ENCODE measurements around the gene UNC5B.

Gene UNC5B

DNA sequence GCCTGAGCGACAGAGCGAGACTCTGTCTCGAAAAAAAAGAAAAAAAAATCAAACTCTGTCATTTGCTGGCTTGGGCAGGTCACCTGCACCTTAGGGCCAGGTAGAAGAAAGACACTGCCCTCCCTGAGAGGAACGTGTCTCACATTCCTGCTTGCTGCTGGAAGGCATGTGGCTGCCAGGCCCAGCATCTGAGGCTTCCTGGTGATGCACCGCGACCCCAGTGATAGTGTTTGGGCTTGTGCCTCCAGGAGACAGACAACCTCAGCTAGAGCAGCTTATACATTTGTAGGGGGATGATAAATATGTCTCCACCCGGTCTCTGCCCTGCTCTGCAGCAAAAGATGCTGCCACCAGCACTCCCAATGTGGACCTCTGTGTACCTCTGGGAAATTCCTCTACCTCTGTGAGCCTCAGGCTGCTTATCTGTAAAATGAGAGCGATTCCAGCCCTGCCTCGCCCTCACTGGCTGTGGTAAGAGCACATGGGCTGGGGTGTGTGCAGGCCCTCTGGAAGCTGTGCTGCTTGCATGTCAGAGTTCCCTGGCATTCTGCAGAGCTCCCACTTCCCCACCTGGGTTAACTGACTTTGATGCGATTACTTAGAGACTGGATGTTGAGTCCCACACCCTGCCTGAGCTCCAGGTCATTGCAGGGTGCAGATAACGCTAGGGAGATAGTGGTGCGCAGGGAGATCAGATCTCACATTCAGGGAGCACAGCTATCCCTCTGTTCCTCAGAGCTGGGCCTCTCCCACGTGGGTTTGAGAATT is 126.5 kb downstream of the UNC5B start:
- H3K4me1 Mint-ChIP-seq = peaks cover 13% of the 10 kb centered on the region
- H3K4me3 Mint-ChIP-seq = no peak overlapping the region
- no peaks in the 10 kb centered on the region for H3K27me3 Mint-ChIP-seq
- no peak for ATAC-seq
- no peaks in the 10 kb centered on the region for H3K9me3 Mint-ChIP-seq
- peaks cover 31% of the 10 kb centered on the region for H3K36me3 Mint-ChIP-seq
- H3K27ac Mint-ChIP-seq = no peak overlapping the region

DNA sequence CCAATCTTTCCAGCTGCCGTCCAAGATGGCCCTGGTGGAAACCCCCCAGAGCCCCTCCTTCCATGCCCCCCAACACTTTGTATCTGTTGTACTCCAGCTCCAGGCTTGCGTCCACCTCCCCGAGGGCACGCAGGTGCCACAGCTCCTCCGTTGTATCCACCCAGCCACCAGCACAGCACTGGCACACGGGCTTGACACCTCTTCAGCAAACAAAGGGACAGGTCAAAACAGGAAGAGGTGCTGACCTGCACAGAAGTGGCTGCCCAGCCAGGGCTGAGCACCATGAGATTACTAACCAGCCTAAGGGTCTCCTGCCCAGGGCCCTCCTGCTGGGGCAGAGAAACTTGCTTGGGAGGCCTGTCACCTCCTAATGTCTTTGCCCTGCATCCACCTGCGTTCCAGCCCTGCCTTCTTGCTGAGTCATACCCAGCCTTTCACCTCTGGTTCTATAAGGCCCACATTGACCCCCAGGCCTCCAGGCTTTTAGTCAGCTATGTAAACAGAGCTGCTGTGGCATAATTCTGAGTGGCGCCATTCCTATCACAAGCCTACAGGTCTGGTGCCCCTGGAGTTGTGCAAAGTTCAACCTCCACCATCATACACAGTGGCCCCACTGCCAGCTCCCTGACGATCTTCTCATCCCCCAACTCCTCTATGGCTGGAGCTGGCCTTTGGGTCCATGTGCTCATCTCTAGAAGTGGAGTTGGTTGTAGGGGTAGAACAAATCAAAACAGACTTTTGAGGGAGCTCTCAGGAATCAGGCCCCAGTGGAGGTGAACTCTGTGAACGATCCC is 127.6 kb downstream of the UNC5B start:
- Mint-ChIP-seq H3K9me3 (no peaks in the 10 kb centered on the region), H3K27ac (peak overlapping the region; percentile 26), H3K4me3 (no peak overlapping the region), H3K4me1 (peaks cover 13% of the 10 kb centered on the region), H3K27me3 (no peaks in the 10 kb centered on the region), H3K36me3 (peaks cover 29% of the 10 kb centered on the region)
- no peak for ATAC-seq

DNA sequence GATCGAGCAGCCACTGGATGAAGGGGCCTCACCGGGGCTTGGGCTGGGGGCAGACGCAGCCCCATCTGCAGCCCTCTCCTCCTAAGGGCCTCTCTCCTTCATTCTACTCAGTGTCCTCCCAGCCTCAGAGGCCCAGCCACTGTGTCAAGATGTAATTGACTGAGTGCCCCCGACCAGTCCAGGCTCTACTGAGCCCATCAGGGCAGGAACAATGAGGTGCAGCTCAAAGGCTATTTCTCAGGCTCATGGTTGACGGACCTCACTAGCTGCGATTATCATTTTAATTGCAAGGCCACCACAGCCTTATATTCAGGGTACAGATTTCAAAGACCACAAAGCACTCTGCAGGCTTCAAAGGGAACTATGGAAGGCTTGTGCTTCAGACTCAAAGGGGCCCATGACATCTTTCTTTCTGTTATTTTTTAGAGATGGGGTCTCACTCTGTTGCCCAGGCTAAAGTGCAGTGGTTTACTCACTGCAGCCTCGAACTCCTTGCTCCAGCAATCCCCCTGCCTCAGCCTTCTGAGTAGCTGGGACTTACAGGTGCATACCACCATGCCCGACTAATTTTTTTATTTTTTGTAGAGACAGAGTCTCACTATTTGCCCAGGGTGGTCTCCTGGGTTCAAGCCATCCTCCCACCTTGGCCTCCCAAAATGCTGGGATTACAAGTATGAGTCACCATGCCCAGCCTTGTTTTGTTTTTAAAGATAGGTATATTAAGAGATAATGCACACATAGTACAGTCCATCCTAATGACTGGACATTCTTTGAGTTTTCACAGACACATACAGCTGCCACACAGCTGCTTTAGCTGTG is 130.4 kb downstream of the UNC5B start:
- Mint-ChIP-seq H3K27ac (no peak overlapping the region), H3K4me3 (no peak overlapping the region), H3K27me3 (no peaks in the 10 kb centered on the region), H3K4me1 (peaks cover 8% of the 10 kb centered on the region), H3K9me3 (no peaks in the 10 kb centered on the region), H3K36me3 (peaks cover 23% of the 10 kb centered on the region)
- ATAC-seq = no peak

DNA sequence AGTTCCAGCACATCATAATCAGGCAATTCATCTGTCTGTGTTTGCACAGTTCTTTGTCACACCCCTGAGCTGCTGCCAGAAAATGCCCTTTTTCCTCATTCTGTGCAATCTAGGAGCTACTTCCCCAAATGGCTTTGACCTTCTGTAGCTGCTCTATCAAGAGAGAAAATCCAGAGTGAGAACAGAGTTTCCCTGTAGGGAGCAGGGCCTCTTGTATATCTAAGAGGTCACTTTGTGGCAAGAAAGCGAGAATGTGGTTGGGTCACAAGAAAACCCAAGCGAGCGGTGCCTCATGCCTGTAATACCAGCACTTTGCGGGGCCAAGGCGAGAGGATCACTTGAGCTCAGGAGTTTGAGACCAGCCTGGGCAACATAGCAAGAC is 131.0 kb downstream of the UNC5B start:
- Mint-ChIP-seq H3K27me3 (no peaks in the 10 kb centered on the region), H3K36me3 (peaks cover 29% of the 10 kb centered on the region), H3K4me3 (no peak overlapping the region), H3K9me3 (no peaks in the 10 kb centered on the region), H3K4me1 (peaks cover 8% of the 10 kb centered on the region), H3K27ac (no peak overlapping the region)
- peak; percentile 58 for ATAC-seq

DNA sequence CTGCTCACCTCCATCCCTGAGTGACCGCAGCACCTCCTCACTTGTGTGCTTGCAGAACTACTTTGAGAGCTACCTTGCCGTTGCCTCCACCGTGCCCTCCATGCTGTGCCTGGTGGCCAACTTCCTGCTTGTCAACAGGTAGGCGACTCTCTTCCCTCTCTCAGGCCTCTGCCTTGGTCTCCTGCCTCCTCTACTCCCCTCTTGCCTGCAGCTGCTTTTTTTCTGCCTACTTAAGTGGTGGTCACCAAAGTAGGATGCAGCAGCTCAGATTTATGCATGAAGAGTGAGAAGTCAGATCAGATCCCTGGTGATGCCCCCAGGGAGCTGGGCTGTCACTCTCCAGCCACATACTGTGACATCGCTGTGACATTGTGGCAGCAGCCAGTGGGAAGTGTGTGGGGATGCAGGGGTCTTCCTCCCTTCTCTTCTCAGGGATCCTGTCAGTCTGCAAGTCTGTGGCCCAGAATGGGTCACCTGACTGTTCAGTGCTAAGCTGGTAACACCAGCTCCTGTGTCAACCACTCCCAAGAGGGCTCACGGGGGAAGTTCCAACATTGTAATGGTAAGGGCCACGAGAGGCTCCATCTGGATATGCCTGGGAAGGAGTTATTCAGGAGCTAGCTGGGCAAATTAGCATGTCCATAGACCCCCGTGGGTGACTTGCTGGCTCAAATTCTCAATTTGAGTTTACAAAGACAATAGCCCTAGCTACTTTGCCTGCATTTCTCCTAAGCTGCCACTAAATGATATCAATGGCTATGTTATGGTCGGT is 132.0 kb downstream of the UNC5B start:
- H3K9me3 Mint-ChIP-seq = no peaks in the 10 kb centered on the region
- ATAC-seq = no peak
- no peaks in the 10 kb centered on the region for H3K27me3 Mint-ChIP-seq
- no peak overlapping the region for H3K4me3 Mint-ChIP-seq
- peaks cover 8% of the 10 kb centered on the region for H3K4me1 Mint-ChIP-seq
- H3K36me3 Mint-ChIP-seq = peaks cover 22% of the 10 kb centered on the region
- no peak overlapping the region for H3K27ac Mint-ChIP-seq

DNA sequence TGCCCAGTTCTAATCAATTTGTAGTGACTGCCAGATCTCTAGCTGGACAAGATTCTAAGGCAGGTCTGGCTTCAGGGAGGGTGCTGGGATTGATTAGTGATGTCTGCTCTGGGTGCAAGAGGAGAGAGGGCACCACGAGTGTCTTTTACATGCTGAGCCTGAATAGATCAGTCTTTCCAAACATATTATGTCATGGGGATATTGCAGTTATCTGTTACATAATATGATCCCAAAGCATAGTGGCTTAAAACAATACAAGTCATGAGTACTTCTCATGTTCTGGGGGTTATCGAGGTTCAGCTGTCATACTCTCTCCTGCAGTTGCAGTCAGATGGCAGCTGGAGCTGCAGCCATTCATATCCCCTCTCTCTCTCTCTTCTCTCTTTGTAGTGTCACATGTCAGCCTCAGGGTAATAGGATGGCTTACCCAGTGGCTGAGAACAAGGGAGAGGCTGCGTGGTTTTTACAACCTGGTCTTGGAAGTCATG is 132.7 kb downstream of the UNC5B start:
- no peak overlapping the region for H3K27ac Mint-ChIP-seq
- no peaks in the 10 kb centered on the region for H3K27me3 Mint-ChIP-seq
- H3K36me3 Mint-ChIP-seq = peaks cover 21% of the 10 kb centered on the region
- no peaks in the 10 kb centered on the region for H3K9me3 Mint-ChIP-seq
- no peak for ATAC-seq
- no peak overlapping the region for H3K4me3 Mint-ChIP-seq
- H3K4me1 Mint-ChIP-seq = peaks cover 8% of the 10 kb centered on the region

DNA sequence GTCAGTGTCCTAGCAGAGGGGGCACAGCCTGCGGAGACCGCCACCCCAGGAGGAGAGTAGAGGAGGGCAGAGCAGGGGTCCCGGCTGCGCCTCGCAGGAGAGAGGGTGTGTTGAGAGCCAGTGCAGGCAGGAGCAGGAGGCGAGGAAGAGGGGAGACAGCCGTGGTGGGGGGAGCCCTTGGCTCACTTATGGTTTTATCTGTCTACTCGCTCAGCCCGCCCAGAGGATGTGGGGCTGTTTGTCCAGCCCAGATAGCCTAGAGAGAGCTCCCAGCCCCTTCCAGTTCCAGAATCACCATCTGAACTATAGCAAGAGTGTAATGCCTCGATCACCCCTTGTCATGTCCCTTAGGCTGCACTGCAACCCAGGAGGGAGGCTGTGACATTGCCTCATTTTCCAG is 133.3 kb downstream of the UNC5B start:
- Mint-ChIP-seq H3K4me1 (peaks cover 8% of the 10 kb centered on the region), H3K27me3 (no peaks in the 10 kb centered on the region), H3K4me3 (no peak overlapping the region), H3K27ac (no peak overlapping the region), H3K36me3 (peaks cover 15% of the 10 kb centered on the region), H3K9me3 (no peaks in the 10 kb centered on the region)
- ATAC-seq = no peak

DNA sequence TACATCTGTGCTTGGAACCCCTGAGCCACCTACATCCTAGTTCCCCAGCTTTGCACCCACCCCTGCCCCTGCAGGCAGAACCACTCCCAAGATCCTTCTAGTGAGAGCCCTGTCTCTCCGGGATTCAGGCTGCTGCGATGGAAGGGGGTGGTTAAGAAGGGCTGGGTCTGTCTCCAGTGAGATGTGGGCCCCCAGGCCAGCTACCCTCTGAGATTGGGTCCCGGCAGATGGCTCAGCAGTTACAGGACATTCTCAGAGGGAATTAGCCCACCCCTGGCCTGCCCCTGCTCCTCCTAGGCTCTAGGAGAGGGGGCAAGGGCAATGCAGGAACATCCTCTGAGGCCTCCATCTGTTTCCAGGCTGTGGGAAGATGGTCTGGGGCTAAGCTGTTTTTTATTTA is 134.4 kb downstream of the UNC5B start:
- no peak for ATAC-seq

DNA sequence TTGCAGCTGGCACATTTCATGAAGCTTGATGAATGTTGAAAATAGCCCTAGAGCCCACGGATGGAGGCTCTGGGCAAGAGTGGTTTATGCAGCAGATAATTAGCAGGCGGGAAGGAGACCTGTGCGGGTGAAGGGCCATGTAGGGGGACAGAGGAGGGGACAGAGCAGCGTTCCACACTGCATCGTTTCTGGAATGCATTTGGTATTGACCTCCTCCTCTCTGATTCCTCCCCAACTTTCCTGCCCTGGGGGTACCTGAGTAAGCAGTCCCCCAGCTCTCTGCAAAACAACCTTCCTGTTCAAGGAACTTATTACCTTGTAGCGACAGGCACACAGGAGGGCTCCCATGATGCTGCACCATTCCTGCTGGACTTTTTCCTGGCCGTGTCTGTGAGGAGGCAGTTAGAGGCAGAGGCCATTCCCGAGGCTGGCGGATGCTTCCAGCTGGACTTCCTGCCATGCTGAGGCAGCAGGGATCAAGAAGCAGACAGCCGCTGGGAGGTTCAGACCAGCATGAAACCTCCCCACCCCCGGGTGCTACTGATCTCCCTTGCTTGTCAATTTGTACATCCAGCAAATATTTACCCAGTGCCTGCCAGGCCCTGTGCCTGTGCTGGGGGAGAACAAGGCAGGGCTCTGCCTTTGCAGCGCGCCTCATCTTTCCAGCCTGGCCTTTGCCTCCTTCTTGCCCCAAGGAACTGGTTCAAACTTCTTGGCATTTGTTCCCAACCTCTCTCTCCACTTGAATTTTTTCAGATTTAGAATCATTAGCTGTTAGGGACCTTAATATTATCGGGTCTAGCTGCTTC is 135.4 kb downstream of the UNC5B start:
- Mint-ChIP-seq H3K4me1 (peaks cover 8% of the 10 kb centered on the region), H3K4me3 (no peak overlapping the region), H3K27me3 (no peaks in the 10 kb centered on the region), H3K36me3 (peaks cover 20% of the 10 kb centered on the region), H3K9me3 (no peaks in the 10 kb centered on the region), H3K27ac (no peak overlapping the region)
- ATAC-seq = no peak

More for the DNA sequence above, 134.4 kb downstream of the UNC5B start:
- Mint-ChIP-seq H3K36me3 (peaks cover 15% of the 10 kb centered on the region), H3K4me3 (no peak overlapping the region), H3K4me1 (peaks cover 8% of the 10 kb centered on the region), H3K9me3 (no peaks in the 10 kb centered on the region), H3K27ac (no peak overlapping the region), H3K27me3 (no peaks in the 10 kb centered on the region)

DNA sequence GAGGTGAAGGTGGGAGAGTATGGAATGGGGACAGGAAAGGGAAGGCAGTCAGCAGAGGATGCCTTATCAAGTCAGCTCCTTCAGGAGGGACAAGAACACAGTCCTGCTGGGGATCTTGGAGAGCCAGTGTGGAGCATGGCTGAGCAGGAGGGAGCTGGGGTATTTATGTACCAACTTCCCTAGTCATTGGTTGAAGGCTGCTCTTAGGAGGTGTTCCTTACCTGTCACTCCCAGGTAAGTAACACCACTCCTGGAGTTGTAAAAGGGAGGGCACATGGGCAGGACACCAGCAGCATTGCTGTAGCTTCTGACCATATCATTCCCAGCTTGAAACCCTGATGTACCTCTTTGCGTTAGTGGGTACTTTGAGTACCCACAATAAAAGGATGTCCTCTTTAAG is 136.5 kb downstream of the UNC5B start:
- no peak for ATAC-seq
- Mint-ChIP-seq H3K36me3 (peaks cover 20% of the 10 kb centered on the region), H3K4me3 (no peak overlapping the region), H3K9me3 (no peaks in the 10 kb centered on the region), H3K27me3 (no peaks in the 10 kb centered on the region), H3K27ac (no peak overlapping the region), H3K4me1 (no peaks in the 10 kb centered on the region)

DNA sequence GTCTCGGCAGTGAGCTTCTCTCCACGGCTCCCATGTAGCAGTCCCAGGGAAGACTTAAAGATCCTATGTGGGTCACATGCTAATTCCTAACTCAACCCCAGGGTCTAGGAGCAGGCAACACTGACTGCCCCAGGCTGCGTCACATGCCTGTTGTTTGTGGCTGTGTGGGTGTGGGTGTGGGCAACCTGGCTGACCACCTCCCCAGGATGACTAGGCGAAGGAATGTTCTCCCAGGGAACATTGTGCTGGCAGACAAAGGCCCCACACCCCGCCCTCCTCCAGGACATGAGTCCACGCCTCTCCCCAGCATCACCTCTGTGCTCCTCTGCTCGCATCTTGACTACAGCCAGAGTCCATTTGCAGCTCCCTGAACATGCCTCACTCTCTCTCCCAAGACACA is 137.0 kb downstream of the UNC5B start:
- no peaks in the 10 kb centered on the region for H3K27me3 Mint-ChIP-seq
- no peaks in the 10 kb centered on the region for H3K9me3 Mint-ChIP-seq
- no peak overlapping the region for H3K4me3 Mint-ChIP-seq
- ATAC-seq = no peak
- no peaks in the 10 kb centered on the region for H3K4me1 Mint-ChIP-seq
- H3K27ac Mint-ChIP-seq = no peak overlapping the region
- H3K36me3 Mint-ChIP-seq = peaks cover 20% of the 10 kb centered on the region

DNA sequence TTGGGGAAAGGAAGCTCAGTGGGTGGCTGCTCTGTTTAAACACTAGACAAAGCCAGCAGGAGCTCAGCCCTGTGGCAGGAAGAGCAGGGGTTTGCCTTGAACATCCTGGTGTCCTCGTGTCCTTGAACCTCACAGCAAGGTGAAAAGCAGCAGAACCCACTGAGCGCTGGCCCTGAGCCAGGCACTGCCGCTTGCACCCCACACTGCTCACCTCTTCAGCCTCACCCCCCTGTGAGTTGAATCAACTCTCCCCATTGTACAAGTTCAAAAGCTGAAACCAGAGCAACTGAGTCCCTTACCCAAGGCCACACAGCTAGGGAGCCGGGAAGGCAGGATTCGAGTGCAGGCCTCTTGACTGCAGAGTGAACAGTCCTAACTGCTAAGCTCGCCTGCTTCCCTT is 138.7 kb downstream of the UNC5B start:
- no peak for ATAC-seq
- Mint-ChIP-seq H3K36me3 (peaks cover 27% of the 10 kb centered on the region), H3K4me3 (no peak overlapping the region), H3K4me1 (no peaks in the 10 kb centered on the region), H3K27ac (no peak overlapping the region), H3K27me3 (no peaks in the 10 kb centered on the region), H3K9me3 (no peaks in the 10 kb centered on the region)

DNA sequence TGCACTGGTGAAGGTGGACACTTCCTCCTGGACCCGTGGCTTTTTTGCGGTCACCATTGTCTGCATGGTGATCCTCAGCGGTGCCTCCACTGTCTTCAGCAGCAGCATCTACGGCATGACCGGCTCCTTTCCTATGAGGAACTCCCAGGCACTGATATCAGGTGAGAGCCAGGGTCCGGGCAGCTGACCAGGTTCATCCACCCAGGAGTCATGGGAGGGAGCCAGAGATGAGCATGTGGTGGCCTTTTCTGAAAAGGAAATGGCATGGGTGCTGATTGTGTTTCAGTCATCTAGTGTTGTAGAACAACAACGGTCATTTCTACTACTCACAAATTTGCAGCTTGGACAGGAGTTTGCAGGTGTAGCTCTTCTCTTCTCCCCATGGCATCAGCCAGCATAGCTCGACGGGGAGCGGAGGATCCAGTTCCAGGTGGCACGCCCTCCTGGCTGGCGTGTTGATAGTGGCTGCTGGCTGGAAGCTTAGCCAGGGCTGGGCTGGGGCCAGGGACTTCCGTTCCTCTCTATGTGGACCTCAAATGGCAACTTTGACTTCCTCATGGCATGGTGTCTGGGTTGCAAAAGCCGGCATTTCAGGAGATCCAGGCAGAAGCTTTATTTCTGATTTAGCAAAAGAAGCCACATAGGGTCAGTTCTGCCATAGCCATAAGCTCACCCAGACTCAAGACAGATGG is 139.4 kb downstream of the UNC5B start:
- Mint-ChIP-seq H3K4me3 (no peak overlapping the region), H3K27ac (no peak overlapping the region), H3K4me1 (no peaks in the 10 kb centered on the region), H3K27me3 (no peaks in the 10 kb centered on the region), H3K9me3 (no peaks in the 10 kb centered on the region), H3K36me3 (peaks cover 29% of the 10 kb centered on the region)
- no peak for ATAC-seq

Measured in stimulated activated memory B cell treated with anti-CD40 and anti-IgM and Interleukin-4, amounts not matched to agents 10 μg/mL and 1 μg/mL and 100 μg/mL, for 72 hours (primary cell).